ENCODE results near the gene DOCK9.
"Not testable (repeated sequence)": the region's sequence is repeated elsewhere in the genome, so short reads cannot be mapped to it uniquely, and the experiment has no call there.

Gene DOCK9

DNA sequence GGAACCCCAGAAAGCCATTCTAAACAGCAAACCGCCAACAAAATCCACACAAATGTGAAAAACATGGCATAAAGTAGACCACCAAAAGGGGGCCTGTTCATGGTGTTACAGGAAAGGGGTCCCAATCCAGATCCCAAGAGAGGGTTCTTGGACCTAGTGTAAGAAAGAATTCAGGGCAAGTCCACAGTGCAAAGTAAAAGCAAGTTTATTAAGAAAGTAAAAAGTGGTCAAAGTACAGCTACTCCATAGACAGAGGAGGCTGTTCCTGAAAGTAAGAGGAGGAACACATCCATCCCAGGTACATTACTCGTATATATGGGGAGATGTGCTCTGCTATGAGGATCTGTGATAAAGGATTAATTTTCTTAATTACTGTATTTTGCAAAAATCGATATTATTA is 157.6 kb downstream of the DOCK9 start:
- no peak overlapping the region for H3K4me3 ChIP-seq (ENCODE audit: low read depth, low read length)
- TF ChIP-seq, protein P1, sequence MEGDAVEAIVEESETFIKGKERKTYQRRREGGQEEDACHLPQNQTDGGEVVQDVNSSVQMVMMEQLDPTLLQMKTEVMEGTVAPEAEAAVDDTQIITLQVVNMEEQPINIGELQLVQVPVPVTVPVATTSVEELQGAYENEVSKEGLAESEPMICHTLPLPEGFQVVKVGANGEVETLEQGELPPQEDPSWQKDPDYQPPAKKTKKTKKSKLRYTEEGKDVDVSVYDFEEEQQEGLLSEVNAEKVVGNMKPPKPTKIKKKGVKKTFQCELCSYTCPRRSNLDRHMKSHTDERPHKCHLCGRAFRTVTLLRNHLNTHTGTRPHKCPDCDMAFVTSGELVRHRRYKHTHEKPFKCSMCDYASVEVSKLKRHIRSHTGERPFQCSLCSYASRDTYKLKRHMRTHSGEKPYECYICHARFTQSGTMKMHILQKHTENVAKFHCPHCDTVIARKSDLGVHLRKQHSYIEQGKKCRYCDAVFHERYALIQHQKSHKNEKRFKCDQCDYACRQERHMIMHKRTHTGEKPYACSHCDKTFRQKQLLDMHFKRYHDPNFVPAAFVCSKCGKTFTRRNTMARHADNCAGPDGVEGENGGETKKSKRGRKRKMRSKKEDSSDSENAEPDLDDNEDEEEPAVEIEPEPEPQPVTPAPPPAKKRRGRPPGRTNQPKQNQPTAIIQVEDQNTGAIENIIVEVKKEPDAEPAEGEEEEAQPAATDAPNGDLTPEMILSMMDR (IDR thresholded peaks at IDR 0.05; ENCODE audit: borderline replicate concordance, insufficient read depth, low read depth, low read length) = no peak

- TF ChIP-seq, protein P1 (IDR thresholded peaks at IDR 0.05; ENCODE audit: borderline replicate concordance, insufficient read depth, low read depth, low read length) = no peak
Measured at GRCh38 chr13:98819382-98820010, 158.4 kb downstream of the DOCK9 start.

DNA sequence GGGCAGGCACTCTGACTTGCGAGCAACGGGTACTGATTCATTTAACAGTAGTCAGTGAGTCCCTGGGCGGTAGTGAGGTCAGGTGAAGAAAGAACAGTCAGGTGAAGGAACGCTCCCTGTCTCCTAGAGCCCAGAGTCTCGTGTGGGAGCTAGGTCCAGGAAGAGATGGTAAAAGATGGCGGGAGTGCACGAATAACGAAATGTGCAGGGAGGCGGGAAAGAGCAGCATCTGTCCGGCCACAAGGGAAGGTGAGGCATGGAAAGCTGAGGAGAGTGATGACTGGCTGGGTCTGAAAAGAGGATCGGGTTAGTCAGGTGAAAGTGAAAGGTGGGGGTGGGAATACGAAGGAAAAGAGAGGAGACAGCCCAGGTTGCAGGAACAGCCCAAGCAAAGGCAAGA is 161.5 kb downstream of the DOCK9 start:
- TF ChIP-seq, protein P1 (IDR thresholded peaks at IDR 0.05; ENCODE audit: borderline replicate concordance, insufficient read depth, low read depth, low read length) = no peak
- H3K4me3 ChIP-seq (ENCODE audit: low read depth, low read length) = no peak overlapping the region

More at GRCh38 chr13:98819382-98820010, 158.4 kb downstream of the DOCK9 start:
- H3K4me3 ChIP-seq (ENCODE audit: low read depth, low read length) = no peak overlapping the region

- H3K4me3 ChIP-seq (ENCODE audit: low read depth, low read length) = no peak overlapping the region
Measured at GRCh38 chr13:98813993-98814392, 163.9 kb downstream of the DOCK9 start.

DNA sequence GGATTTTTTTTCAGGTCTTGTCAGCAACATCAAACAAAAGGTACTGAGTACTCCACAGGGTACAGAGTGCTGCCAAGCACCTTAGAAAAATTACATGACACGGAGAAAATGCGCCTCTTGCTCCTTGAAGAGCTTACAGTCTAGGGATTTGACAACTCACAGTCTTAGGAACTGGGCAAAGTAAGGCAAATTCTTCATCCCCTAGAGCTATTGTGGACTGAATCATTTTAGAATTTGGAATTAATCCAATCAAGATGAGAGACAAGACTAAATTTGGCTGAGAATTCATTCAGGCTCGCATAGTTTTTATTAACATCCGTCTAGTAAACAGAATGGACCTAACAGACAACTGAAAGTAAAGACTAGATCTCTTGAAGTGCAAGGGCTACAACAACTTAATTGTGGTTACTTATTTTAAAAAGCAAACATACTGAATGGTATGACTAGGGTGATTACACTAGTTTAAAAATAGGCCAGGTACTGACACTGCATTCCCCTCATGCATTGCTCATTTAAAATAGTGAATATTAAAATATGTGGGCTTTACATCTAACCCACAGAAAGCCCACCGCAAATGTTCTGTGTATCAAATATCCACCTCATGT is 165.6 kb downstream of the DOCK9 start:
- not testable (repeated sequence) for H3K4me3 ChIP-seq (ENCODE audit: low read depth, low read length)

More at GRCh38 chr13:98813993-98814392, 163.9 kb downstream of the DOCK9 start:
- TF ChIP-seq, protein P1 (IDR thresholded peaks at IDR 0.05; ENCODE audit: borderline replicate concordance, insufficient read depth, low read depth, low read length) = no peak

DNA sequence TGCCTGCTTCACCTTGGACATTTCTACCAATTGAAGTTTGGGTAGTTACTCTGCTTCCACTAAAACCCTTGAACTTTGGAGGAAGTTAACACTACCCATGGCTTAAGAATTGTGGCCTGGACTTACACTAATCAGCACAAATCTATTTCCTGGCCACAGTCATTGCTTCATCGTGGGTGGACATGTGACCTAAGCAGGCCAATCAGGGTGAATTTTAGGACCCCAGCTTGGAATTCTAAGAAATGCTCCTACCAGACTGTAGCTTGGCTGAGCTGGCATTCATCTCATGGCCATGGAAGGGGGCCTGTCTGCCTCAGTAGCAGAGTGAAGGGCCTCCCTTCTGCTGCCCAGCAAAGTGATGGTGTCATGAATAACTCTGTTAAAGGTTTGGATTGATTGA is 167.1 kb downstream of the DOCK9 start:
- TF ChIP-seq, protein P1 (IDR thresholded peaks at IDR 0.05; ENCODE audit: borderline replicate concordance, insufficient read depth, low read depth, low read length) = no peak
- H3K4me3 ChIP-seq (ENCODE audit: low read depth, low read length) = no peak overlapping the region

DNA sequence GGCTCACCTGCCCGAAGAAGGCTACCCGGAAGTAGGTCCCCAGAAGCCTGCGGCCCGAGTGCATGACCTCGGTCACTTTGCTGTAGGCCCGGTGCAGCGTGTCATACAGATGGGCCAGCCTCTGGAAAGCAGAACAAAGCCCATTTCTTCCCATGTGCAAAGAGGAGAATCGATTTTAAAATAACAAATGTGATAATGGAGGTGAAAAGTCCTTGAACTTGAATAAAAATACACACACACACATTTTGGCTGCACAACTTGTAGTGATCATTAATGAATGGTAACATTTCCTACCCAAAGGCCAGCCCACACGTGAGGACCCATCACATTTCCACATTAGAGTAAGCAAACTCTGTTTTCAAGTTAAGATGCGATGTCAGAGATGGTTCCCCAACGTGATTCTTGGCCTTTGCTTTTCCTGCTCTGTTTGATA is 168.5 kb downstream of the DOCK9 start:
- no peak overlapping the region for H3K4me3 ChIP-seq (ENCODE audit: low read depth, low read length)
- TF ChIP-seq, protein P1 (IDR thresholded peaks at IDR 0.05; ENCODE audit: borderline replicate concordance, insufficient read depth, low read depth, low read length) = no peak
